ENCODE data around the gene CACNA1B.

- no peak for TF ChIP-seq POLR2A (IDR thresholded peaks at IDR 0.05)
- TF ChIP-seq CTCF (IDR thresholded peaks at IDR 0.05): no peak
Measured at GRCh38 chr9:138044485-138045383, 167.2 kb downstream of the CACNA1B start.

All from testis (tissue), 2 donors.